K562 (cell line): ENCODE data around the gene NPHP1. TPM values are rescaled to one million over a fixed set of nuclear protein-coding genes. Genes with fewer than 3 reads are reported as not detected.

ENCODE experiments used
- CSDE1 ChIP-seq, 2 experiments: fragments of 450-650 bp; IDR thresholded peaks; 2 replicates each; pipeline ENCODE4 v1.6.1; 2016; ENCODE audit warnings: mild to moderate bottlenecking in 1 of 2
- GATAD2A ChIP-seq: fragments of 450-650 bp; IDR thresholded peaks from 2 replicates; pipeline ENCODE4 v1.6.1; 2017
- HBP1 ChIP-seq: fragments of 450-650 bp; formaldehyde crosslinking; IDR thresholded peaks from 2 replicates; pipeline ENCODE4 v1.4.0; 2022; ENCODE audit warnings: missing genetic modification characterization
- HMGN3 ChIP-seq: IDR thresholded peaks from 2 replicates; pipeline ENCODE4 v1.6.1; 2011; ENCODE audit warnings: borderline replicate concordance, low read depth, mild to moderate bottlenecking, mixed read lengths, low read length; ENCODE audit not compliant: insufficient read length; ENCODE audit errors: extremely low read depth
- POLR2B ChIP-seq: fragments of 450-650 bp; IDR thresholded peaks from 2 replicates; pipeline ENCODE4 v1.6.1; 2018; ENCODE audit warnings: low read depth; ENCODE audit not compliant: partially characterized antibody
- PYGO2 ChIP-seq: fragments of 450-650 bp; IDR thresholded peaks from 2 replicates; pipeline ENCODE4 v1.6.1; 2016; ENCODE audit warnings: mild to moderate bottlenecking, missing genetic modification characterization, moderate library complexity, missing compliant biosample characterization
- RCOR1 ChIP-seq, 2 experiments: IDR thresholded peaks; 2 replicates each; pipeline ENCODE4 v1.6.1; 2012; ENCODE audit warnings: low read depth in 2 of 2, low read length in 2 of 2, borderline replicate concordance in 1 of 2, improper control_type of control experiment in 1 of 2
- SREBF2 ChIP-seq: sonication (generic); formaldehyde crosslinking; IDR thresholded peaks from 2 replicates; pipeline ENCODE4 v1.4.0; 2020; ENCODE audit warnings: mild to moderate bottlenecking, missing genetic modification reagents
- STAT5B ChIP-seq: fragments of 250-450 bp; sonication (Bioruptor Pico); IDR thresholded peaks from 2 replicates; pipeline ENCODE4 v1.8.0; 2021; ENCODE audit warnings: mild to moderate bottlenecking, inconsistent platforms
- XRCC4 ChIP-seq: IDR thresholded peaks from one replicate; pipeline ENCODE4 v1.6.1; 2011; ENCODE audit not compliant: insufficient read depth, insufficient read length; ENCODE audit errors: extremely low read depth
- ZEB2 ChIP-seq: fragments of 450-650 bp; IDR thresholded peaks from 2 replicates; pipeline ENCODE4 v1.6.1; 2016
- ZNF140 ChIP-seq: fragments of 250-450 bp; sonication (Bioruptor Pico); IDR thresholded peaks from 2 replicates; pipeline ENCODE4 v1.8.0; 2021; ENCODE audit warnings: moderate library complexity, mild to moderate bottlenecking, inconsistent platforms
- ZNF347 ChIP-seq: fragments of 450-650 bp; formaldehyde crosslinking; IDR thresholded peaks from 2 replicates; pipeline ENCODE4 v1.4.0; 2020; ENCODE audit warnings: low read depth, mild to moderate bottlenecking, moderate library complexity
- ZNF512 ChIP-seq: IDR thresholded peaks from 2 replicates; pipeline ENCODE4 v1.6.1; 2016; ENCODE audit warnings: missing genetic modification characterization, missing compliant biosample characterization
- ZSCAN32 ChIP-seq: fragments of 450-650 bp; formaldehyde crosslinking; IDR thresholded peaks from 2 replicates; pipeline ENCODE4 v1.4.0; 2020; ENCODE audit warnings: mild to moderate bottlenecking, moderate library complexity
- polyA plus RNA-seq, 8 experiments: library from polyadenylated mRNA; depleted of rRNA in 4 of 8; stranded (reverse) in 5 of 8; unstranded in 3 of 8; fragments of >200 nt; fragmentation: Nextera tagmentation in 2 of 8; fragmentation: Illumina TruSeq in 1 of 8; extraction: Ambion mirVana in 2 of 8; extraction: Trizol in 1 of 8; gene quantifications; 2 replicates each; pipeline versions ENCODE4 v1.2.1 to v1.2.3, GENCODE V29; 2011 to 2014; ENCODE audit warnings: inconsistent platforms in 1 of 8, missing spikeins in 1 of 8
- total RNA-seq, 7 experiments: library from RNA; depleted of rRNA in 6 of 7; stranded (reverse); fragments of >200 nt in 6 of 7; fragmentation: Illumina TruSeq in 2 of 7; extraction: Trizol in 2 of 7; gene quantifications; 2 replicates each; pipeline versions ENCODE4 v1.2.1 to v1.2.3, GENCODE V29; 2011 to 2021; ENCODE audit warnings: low replicate concordance in 1 of 7
- TF ChIP-seq, protein P1 (sequence below): sonication (generic); formaldehyde crosslinking; IDR thresholded peaks from 2 replicates; pipeline ENCODE4 v1.8.0; 2023; ENCODE audit warnings: mild to moderate bottlenecking, missing genetic modification reagents
- TF ChIP-seq, protein P2 (sequence below): fragments of 200-800 bp; sonication (Bioruptor generic); IDR thresholded peaks from 2 replicates; pipeline ENCODE4 v1.6.1; 2017; ENCODE audit warnings: missing genetic modification characterization, missing compliant biosample characterization

The NPHP1 gene
- total and polyA plus RNA-seq, 9 of the 15 experiments (the other 6 are each of a cell fraction or from before 2014, with no cell fraction given), result 0.11 to 0.32 (median 0.20) TPM; not detected in 5

- TF ChIP-seq CSDE1 (IDR thresholded peaks at IDR 0.05) (peak in 1 of 2 experiments; percentile 89; a peak in 2 of 4 replicates), PYGO2 (tag) (no peak), STAT5B (no peak), RCOR1 (IDR thresholded peaks at IDR 0.05; ENCODE audit: borderline replicate concordance in 1 of 2, low read depth in 2 of 2, low read length in 2 of 2) (peak; percentile 62 to 99; a peak in 3 of 4 replicates), XRCC4 (no peak), ZEB2 (no peak), POLR2B (peak; percentile 40), ZSCAN32 (no peak), HBP1 (no peak), ZNF140 (CRISPR knock-in tag) (no peak), GATAD2A (no peak), ZNF347 (CRISPR knock-in tag) (no peak), ZNF512 (tag) (no peak), HMGN3 (peak; percentile 51), SREBF2 (no peak)
- TF ChIP-seq, protein P1, sequence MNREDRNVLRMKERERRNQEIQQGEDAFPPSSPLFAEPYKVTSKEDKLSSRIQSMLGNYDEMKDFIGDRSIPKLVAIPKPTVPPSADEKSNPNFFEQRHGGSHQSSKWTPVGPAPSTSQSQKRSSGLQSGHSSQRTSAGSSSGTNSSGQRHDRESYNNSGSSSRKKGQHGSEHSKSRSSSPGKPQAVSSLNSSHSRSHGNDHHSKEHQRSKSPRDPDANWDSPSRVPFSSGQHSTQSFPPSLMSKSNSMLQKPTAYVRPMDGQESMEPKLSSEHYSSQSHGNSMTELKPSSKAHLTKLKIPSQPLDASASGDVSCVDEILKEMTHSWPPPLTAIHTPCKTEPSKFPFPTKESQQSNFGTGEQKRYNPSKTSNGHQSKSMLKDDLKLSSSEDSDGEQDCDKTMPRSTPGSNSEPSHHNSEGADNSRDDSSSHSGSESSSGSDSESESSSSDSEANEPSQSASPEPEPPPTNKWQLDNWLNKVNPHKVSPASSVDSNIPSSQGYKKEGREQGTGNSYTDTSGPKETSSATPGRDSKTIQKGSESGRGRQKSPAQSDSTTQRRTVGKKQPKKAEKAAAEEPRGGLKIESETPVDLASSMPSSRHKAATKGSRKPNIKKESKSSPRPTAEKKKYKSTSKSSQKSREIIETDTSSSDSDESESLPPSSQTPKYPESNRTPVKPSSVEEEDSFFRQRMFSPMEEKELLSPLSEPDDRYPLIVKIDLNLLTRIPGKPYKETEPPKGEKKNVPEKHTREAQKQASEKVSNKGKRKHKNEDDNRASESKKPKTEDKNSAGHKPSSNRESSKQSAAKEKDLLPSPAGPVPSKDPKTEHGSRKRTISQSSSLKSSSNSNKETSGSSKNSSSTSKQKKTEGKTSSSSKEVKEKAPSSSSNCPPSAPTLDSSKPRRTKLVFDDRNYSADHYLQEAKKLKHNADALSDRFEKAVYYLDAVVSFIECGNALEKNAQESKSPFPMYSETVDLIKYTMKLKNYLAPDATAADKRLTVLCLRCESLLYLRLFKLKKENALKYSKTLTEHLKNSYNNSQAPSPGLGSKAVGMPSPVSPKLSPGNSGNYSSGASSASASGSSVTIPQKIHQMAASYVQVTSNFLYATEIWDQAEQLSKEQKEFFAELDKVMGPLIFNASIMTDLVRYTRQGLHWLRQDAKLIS (CRISPR knock-in tag), result no peak
- TF ChIP-seq, protein P2, sequence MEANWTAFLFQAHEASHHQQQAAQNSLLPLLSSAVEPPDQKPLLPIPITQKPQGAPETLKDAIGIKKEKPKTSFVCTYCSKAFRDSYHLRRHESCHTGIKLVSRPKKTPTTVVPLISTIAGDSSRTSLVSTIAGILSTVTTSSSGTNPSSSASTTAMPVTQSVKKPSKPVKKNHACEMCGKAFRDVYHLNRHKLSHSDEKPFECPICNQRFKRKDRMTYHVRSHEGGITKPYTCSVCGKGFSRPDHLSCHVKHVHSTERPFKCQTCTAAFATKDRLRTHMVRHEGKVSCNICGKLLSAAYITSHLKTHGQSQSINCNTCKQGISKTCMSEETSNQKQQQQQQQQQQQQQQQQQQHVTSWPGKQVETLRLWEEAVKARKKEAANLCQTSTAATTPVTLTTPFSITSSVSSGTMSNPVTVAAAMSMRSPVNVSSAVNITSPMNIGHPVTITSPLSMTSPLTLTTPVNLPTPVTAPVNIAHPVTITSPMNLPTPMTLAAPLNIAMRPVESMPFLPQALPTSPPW (CRISPR knock-in tag), result peak; percentile 72
Observed at GRCh38 chr2:110204408-110205385, at the start of gene NPHP1 (continued).
